T-helper 17 cell (primary cell): ENCODE measurements around the gene USP12. TPM values are rescaled to one million over a fixed set of nuclear protein-coding genes. Genes with fewer than 3 reads are reported as not detected.
"Not testable (repeated sequence)": the region's sequence is repeated elsewhere in the genome, so short reads cannot be mapped to it uniquely, and the experiment has no call there.

Source experiments
- ATAC-seq: fragments of 150-1000 bp; cut with Tn5 transposase; 2 replicates; pipeline ENCODE4 v1.10.0; 2021; ENCODE audit warnings: mild to moderate bottlenecking, moderate library complexity
- DNase-seq, 3 donors: peaks; one replicate each; pipeline versions ENCODE4 v3.0.0 to v3.0.0-alpha.2; 2020 to 2021
- H3K9me3 ChIP-seq: one replicate; pipeline ENCODE4 v1.7.0; 2013; ENCODE audit warnings: low read length, mild to moderate bottlenecking; ENCODE audit not compliant: control insufficient read depth, poor library complexity, severe bottlenecking
- H3K27ac Mint-ChIP-seq: one replicate; pipeline ENCODE4 v1.8.0; 2022; ENCODE audit warnings: mild to moderate bottlenecking, moderate library complexity, mixed read lengths
- H3K27me3 Mint-ChIP-seq: one replicate; pipeline ENCODE4 v1.8.0; 2022; ENCODE audit warnings: mixed read lengths
- H3K36me3 Mint-ChIP-seq: one replicate; pipeline ENCODE4 v1.8.0; 2022; ENCODE audit warnings: low read depth, mixed read lengths
- H3K4me1 Mint-ChIP-seq: one replicate; pipeline ENCODE4 v1.8.0; 2022; ENCODE audit warnings: mild to moderate bottlenecking, mixed read lengths
- H3K4me3 Mint-ChIP-seq: one replicate; pipeline ENCODE4 v1.8.0; 2022; ENCODE audit warnings: mild to moderate bottlenecking, moderate library complexity, mixed read lengths
- total RNA-seq, 4 donors: library from RNA in 2 of 4; stranded (reverse) in 2 of 4; gene quantifications; one replicate each; pipeline ENCODE4 v1.2.3 and lab custom pipeline; 2022 to 2026

The USP12 gene
- total RNA-seq, 2 donors from 2014 or later = 36.6 to 44.5 TPM

GRCh38 chr13:27133889-27134288, 37.7 kb downstream of the USP12 start:
- Mint-ChIP-seq H3K27ac (no peak overlapping the region), H3K27me3 (no peaks in the 10 kb centered on the region), H3K36me3 (no peaks in the 10 kb centered on the region), H3K4me1 (peaks cover 41% of the 10 kb centered on the region), H3K4me3 (no peak overlapping the region)
- H3K9me3 ChIP-seq = no peaks in the 10 kb centered on the region
- ATAC-seq (no peak), DNase-seq (no peak)

DNA sequence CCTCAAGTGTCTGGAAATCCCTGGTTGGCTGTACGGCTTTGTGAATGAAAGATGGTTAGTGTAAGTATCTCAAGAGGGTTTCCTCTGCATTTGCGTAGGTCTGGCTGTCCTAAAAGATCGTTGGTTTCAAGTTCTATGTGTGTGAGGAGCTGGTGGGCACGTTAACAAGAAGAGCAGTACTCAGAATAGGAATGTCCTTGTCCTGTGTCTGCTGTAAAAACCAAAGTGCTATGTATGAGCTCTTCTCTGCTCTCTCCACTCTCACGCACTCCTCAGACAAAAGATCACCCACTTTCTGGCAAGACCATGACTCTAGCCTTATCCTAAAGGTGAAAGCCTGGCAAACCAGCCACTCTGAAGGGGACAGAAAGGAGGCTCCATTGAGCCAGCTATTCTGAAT, 39.1 kb downstream of the USP12 start:
- peak overlapping the region; percentile 68 for H3K4me3 Mint-ChIP-seq

GRCh38 chr13:27131906-27132305, 39.7 kb downstream of the USP12 start:
- Mint-ChIP-seq H3K27me3 (no peaks in the 10 kb centered on the region), H3K36me3 (no peaks in the 10 kb centered on the region), H3K4me3 (peak overlapping the region; percentile 68)

More for the DNA sequence above, 39.1 kb downstream of the USP12 start:
- DNase-seq (no peak), ATAC-seq (no peak)
- H3K9me3 ChIP-seq = no peaks in the 10 kb centered on the region
- H3K4me1 Mint-ChIP-seq = peaks cover 44% of the 10 kb centered on the region
- no peaks in the 10 kb centered on the region for H3K36me3 Mint-ChIP-seq
- H3K27me3 Mint-ChIP-seq = no peaks in the 10 kb centered on the region
- peak overlapping the region; percentile 91 for H3K27ac Mint-ChIP-seq

DNA sequence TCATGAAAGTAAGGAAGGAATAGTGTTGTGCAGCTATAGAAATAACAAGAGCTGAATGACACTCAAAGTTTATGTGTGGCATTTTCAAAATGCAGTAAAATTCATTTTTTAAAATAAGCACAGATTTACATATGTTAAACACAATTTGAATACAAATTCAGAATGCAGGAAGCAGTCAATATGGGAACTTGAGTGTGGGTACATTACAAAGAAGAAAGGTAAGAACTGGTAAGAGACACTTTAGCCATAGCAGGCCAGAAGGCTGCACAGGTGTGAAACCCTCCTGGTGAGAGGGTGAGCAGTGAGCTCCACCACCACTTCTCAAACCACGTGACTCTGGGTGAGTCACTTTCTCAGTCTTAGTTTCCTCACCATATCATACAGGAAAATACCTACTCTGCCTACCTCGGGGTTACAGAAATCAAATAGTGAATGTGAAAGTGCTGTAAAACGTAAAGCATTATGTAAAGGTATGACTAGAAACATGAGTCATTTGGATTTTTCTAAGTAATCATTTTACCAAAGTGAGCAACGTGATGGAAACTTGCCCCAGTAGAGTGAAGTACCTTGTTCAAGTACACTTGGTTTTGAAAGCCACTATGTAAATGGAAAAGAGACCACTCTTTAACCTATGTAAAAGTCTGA, 40.5 kb downstream of the USP12 start:
- Mint-ChIP-seq H3K27me3 (no peaks in the 10 kb centered on the region), H3K27ac (peak overlapping the region; percentile 91), H3K4me3 (peak overlapping the region; percentile 62), H3K4me1 (peaks cover 52% of the 10 kb centered on the region), H3K36me3 (no peaks in the 10 kb centered on the region)
- DNase-seq (peak; percentile 23 to 44 (median 38)), ATAC-seq (peak; percentile 93)
- no peaks in the 10 kb centered on the region for H3K9me3 ChIP-seq

More at GRCh38 chr13:27131906-27132305, 39.7 kb downstream of the USP12 start:
- Mint-ChIP-seq H3K27ac (peak overlapping the region; percentile 91), H3K4me1 (peaks cover 49% of the 10 kb centered on the region)
- no peaks in the 10 kb centered on the region for H3K9me3 ChIP-seq
- DNase-seq (no peak), ATAC-seq (no peak)

DNA sequence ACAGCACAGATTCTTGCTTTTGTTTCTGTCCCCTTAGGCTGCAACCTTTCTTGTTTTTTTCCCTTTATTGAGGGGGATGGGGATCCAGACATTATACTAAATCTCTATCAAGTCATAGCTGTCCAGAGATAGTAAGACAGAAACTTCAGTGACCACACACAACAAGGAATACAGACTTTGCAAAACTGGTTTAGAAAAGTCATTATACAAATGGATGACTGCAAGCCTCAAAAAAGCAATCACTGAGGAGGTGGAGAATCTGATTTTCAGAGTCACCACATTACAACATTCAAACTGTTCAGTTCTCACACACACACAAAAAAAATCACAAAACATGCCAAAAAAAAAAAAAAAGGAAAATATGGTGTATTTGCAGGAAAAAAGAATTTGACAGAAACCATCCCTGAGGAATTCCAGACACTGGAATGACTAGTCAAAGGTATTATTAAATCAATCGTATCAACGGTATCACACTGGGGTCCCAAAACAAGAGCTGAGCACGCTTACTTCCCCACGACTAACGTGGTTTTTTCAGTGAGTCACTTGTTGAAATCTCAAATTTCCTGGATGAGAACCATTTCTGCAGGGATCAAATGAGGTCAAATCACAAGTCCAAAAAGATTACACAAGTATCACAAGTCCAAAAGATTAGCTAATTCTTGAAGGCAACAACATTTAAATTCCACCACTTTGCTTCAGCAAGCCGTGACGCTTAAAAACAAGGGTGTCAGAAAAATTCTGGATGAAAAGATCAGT, 41.2 kb downstream of the USP12 start:
- Mint-ChIP-seq H3K27me3 (no peaks in the 10 kb centered on the region), H3K4me1 (peaks cover 50% of the 10 kb centered on the region), H3K36me3 (no peaks in the 10 kb centered on the region), H3K27ac (peak overlapping the region; percentile 91), H3K4me3 (peak overlapping the region; percentile 39)
- H3K9me3 ChIP-seq = no peaks in the 10 kb centered on the region
- DNase-seq = no peak
- ATAC-seq = no peak

DNA sequence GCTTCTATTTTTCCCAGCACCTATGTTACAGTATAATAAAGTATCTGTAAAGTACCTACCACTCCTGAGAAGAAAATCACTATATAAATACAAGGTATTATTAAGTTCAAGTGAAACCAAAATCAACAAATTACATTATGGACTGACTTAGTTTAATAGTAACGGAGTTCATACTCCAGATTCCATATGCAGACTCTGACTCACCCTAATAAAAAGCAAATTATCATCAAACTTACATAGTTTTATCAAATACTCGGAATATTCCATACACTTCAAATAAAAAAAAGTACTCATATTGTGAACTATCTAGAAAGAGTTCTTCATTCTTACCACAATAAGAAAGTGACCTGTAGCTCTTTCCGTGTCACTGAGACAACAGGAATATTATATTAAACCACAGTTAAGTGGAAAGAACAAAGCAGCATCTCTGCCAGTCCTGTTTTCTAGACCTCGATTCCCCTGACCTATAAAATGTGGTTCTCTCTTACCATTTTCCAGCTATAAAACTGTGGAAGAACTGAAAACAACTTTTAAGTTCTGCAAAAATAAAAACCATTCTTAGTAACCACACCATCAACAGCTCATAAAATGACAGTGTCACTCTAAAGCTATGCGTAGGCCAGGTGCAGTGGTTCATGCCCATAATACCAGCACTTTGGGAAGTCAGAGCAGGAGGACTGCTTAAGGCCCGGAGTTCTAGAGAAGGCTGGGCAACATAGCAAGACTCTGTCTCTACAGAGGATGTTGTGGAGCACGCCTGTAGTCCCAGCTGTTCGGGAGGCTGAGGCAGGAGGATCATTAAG, 42.6 kb downstream of the USP12 start:
- no peaks in the 10 kb centered on the region for H3K9me3 ChIP-seq
- ATAC-seq = no peak
- Mint-ChIP-seq H3K4me3 (no peak overlapping the region), H3K27me3 (no peaks in the 10 kb centered on the region), H3K27ac (peak overlapping the region; percentile 43), H3K4me1 (peaks cover 54% of the 10 kb centered on the region), H3K36me3 (no peaks in the 10 kb centered on the region)
- no peak for DNase-seq

DNA sequence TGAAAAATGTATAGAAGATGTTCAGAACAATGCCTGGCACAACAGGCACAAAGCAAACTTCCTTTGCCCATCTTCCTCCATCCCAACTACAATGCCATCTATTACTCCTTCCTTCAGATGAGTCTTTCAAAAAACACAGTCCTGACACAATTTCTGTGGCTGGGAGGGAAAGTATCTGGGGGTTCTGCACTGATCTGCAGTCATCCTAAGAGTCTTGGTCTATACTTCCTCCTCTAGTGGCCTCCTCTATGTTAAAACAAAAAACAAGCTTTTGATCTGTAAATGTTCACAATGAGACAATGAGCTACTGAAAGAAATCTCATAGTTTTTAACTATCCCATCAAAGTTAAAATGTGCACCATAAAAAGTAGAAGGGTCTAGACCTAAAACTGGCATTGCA, 44.8 kb downstream of the USP12 start:
- ATAC-seq (no peak), DNase-seq (no peak)
- peaks cover 38% of the 10 kb centered on the region for H3K4me1 Mint-ChIP-seq
- peak overlapping the region; percentile 43 for H3K27ac Mint-ChIP-seq
- H3K36me3 Mint-ChIP-seq = no peaks in the 10 kb centered on the region
- H3K4me3 Mint-ChIP-seq = no peak overlapping the region
- no peaks in the 10 kb centered on the region for H3K27me3 Mint-ChIP-seq
- H3K9me3 ChIP-seq = no peaks in the 10 kb centered on the region

DNA sequence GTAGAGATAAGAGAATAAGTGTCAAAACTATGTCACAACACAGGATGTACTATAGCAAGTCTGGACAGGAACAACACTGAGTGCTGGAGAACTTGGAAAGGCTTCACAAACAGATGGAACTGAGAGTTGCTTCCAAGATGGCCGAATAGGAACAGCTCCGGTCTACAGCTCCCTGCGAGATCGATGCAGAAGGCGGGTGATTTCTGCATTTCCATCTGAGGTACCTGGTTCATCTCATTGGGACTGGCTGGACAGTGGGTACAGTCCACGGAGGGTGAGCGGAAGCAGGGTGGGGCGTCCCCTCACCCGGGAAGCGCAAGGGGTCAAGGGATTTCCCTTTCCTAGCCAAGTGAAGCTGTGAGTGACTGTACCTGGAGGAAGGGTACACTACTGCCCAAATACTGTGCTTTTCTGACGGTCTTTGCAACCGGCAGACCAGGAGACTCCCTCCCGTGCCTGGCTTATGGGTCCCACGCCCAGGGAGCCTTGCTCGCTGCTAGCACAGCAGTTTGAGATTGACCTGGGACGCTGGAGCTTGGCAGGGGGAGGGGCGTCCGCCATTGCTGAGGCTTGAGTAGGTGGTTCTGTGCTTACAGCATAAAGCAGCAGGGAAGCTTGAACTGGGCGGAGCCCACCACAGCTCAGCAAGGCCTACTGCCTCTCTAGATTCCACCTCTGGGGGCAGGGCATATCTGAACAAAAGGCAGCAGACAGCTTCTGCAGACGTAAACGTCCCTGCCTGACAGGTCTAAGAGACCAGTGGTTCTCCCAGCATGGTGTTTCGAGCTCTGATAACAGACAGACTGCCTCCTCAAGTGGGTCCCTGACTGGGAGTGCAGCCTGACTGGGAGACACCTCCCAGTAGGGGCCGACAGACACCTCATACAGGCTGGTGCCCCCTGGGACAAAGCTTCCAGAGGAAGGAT, 46.0 kb downstream of the USP12 start:
- DNase-seq (no peak), ATAC-seq (no peak)
- Mint-ChIP-seq H3K4me1 (peaks cover 37% of the 10 kb centered on the region), H3K4me3 (no peak overlapping the region), H3K36me3 (no peaks in the 10 kb centered on the region), H3K27ac (no peak overlapping the region), H3K27me3 (no peaks in the 10 kb centered on the region)
- no peaks in the 10 kb centered on the region for H3K9me3 ChIP-seq

- ATAC-seq = no peak
- no peaks in the 10 kb centered on the region for H3K9me3 ChIP-seq
- Mint-ChIP-seq H3K4me3 (no peak overlapping the region), H3K4me1 (peaks cover 41% of the 10 kb centered on the region), H3K27ac (no peak overlapping the region), H3K27me3 (no peaks in the 10 kb centered on the region), H3K36me3 (no peaks in the 10 kb centered on the region)
- DNase-seq = no peak
Measured at GRCh38 chr13:27124571-27124970, 47.0 kb downstream of the USP12 start.

- H3K36me3 Mint-ChIP-seq = not testable (repeated sequence)
Measured at GRCh38 chr13:27123445-27123844, 48.2 kb downstream of the USP12 start.

DNA sequence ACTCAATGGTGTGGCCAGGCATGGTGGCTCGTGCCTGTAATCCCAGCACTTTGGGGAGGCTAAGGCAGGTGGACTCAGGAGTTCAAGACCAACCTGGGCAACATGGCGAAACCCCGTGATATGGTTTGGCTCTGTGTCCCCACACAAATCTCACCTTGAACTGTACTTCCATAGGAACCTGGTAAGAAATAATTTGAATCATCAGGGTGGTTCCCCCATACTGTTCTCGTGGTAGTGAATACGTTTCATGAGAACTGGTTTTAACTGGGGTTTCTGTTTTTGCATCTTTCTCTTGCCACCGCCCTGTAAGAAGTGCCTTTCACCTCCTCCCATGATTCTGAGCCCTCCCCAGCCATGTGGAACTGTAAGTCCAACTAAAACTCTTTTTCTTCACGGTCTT, 49.6 kb downstream of the USP12 start:
- H3K9me3 ChIP-seq = no peaks in the 10 kb centered on the region
- no peak overlapping the region for H3K4me3 Mint-ChIP-seq
- no peak for DNase-seq
- ATAC-seq = no peak
- H3K27ac Mint-ChIP-seq = no peak overlapping the region
- peaks cover 34% of the 10 kb centered on the region for H3K4me1 Mint-ChIP-seq
- H3K27me3 Mint-ChIP-seq = no peaks in the 10 kb centered on the region
- H3K36me3 Mint-ChIP-seq = no peaks in the 10 kb centered on the region

More at GRCh38 chr13:27123445-27123844, 48.2 kb downstream of the USP12 start:
- H3K4me1 Mint-ChIP-seq = peaks cover 42% of the 10 kb centered on the region
- H3K27me3 Mint-ChIP-seq, H3K27ac Mint-ChIP-seq, ATAC-seq, DNase-seq, H3K4me3 Mint-ChIP-seq, H3K9me3 ChIP-seq: not testable (repeated sequence)

GRCh38 chr13:27120811-27121210, 50.8 kb downstream of the USP12 start:
- Mint-ChIP-seq H3K4me3 (no peak overlapping the region), H3K36me3 (no peaks in the 10 kb centered on the region), H3K4me1 (peaks cover 27% of the 10 kb centered on the region), H3K27me3 (no peaks in the 10 kb centered on the region), H3K27ac (no peak overlapping the region)
- H3K9me3 ChIP-seq = no peaks in the 10 kb centered on the region
- no peak for DNase-seq
- no peak for ATAC-seq
